ENCODE measurements around the gene CASP2.
A peak's percentile ranks its signal among the peaks of the same experiment; 100 is the strongest.
"Not testable (repeated sequence)": the region's sequence is repeated elsewhere in the genome, so short reads cannot be mapped to it uniquely, and the experiment has no call there.

Gene CASP2

DNA sequence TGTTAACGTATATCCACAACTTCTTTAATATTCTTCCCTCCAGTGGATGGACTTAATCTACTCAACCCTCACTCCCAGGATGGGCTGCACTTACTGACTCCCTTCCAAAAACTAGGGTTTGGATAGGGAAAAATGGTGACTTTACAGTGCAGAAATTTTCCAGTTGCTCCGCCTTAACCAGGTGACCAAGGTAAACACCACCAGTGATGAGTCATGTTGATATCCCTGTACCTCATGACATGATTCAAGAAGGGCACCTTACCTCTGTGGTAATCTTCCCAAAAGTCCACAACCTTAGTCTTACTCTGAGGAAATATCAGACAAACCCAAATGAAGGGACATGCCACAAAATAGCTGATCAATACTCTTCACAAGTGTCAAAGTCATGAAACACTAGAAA lies 28.4 kb upstream of the CASP2 start:
- H2AFZ ChIP-seq (ENCODE audit: low read length), result no peak overlapping the region
- TF ChIP-seq CTCF (IDR thresholded peaks at IDR 0.05; ENCODE audit: low read length) (no peak), EZH2 (IDR thresholded peaks at IDR 0.05; ENCODE audit: borderline replicate concordance, low read length) (no peak)
- H3K27me3 ChIP-seq (ENCODE audit: insufficient read depth, low read length), result no peaks in the 10 kb centered on the region
- H3K4me2 ChIP-seq (ENCODE audit: low read length), result no peak overlapping the region
- no peaks in the 10 kb centered on the region; the same call in 1 of the 2 replicates for H3K36me3 ChIP-seq (ENCODE audit: insufficient read depth, low read length)
- no peaks in the 10 kb centered on the region for H3F3A ChIP-seq (ENCODE audit: insufficient read depth, low read length)
- peaks cover 14% of the 10 kb centered on the region for H3K4me1 ChIP-seq (ENCODE audit: insufficient read depth, low read length, severe bottlenecking)
- H4K20me1 ChIP-seq (ENCODE audit: insufficient read depth, low read length), result no peaks in the 10 kb centered on the region
- H3K9me3 ChIP-seq (ENCODE audit: low read length), result no peaks in the 10 kb centered on the region
- H3K4me3 ChIP-seq (ENCODE audit: low read depth, low read length, poor library complexity, severe bottlenecking), result no peak overlapping the region
- H3K27ac ChIP-seq (ENCODE audit: low read depth, low read length, poor library complexity, severe bottlenecking), result no peak overlapping the region
- no peaks in the 10 kb centered on the region for H3K9me2 ChIP-seq (ENCODE audit: low read depth, low read length)
- no peaks in the 10 kb centered on the region for H3K79me2 ChIP-seq (ENCODE audit: insufficient read depth, low read length)
- H3K9ac ChIP-seq (ENCODE audit: low read length), result no peak overlapping the region

DNA sequence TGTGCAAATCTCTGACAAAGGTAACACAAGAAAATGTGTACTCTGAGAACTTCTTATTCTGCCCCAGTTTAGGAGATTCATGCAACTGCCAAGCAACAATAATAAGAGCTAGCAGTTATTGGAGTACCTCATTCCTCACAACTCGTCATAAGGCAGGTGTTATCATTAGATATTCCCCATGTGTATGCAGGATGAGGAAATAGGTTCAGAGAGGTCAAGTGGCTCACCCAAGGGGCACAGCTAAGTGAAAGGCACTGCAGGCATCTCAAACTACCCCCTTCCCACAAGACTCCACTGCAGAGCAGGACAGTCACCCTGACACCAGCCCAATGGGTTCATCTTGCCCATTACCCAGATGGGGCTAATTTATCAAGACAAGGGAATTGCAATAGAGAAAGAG lies 26.2 kb upstream of the CASP2 start:
- Histone ChIP-seq H3K9me2 (ENCODE audit: low read depth, low read length) (no peaks in the 10 kb centered on the region), H3K79me2 (ENCODE audit: insufficient read depth, low read length) (no peaks in the 10 kb centered on the region), H3K27me3 (ENCODE audit: insufficient read depth, low read length) (no peaks in the 10 kb centered on the region), H2AFZ (ENCODE audit: low read length) (no peak overlapping the region), H3K9me3 (ENCODE audit: low read length) (no peaks in the 10 kb centered on the region), H4K20me1 (ENCODE audit: insufficient read depth, low read length) (no peaks in the 10 kb centered on the region), H3K4me2 (ENCODE audit: low read length) (no peak overlapping the region), H3K36me3 (ENCODE audit: insufficient read depth, low read length) (peaks cover 17% of the 10 kb centered on the region; the same call in 1 of the 2 replicates), H3F3A (ENCODE audit: insufficient read depth, low read length) (no peaks in the 10 kb centered on the region), H3K4me3 (ENCODE audit: low read depth, low read length, poor library complexity, severe bottlenecking) (no peak overlapping the region), H3K9ac (ENCODE audit: low read length) (no peak overlapping the region), H3K27ac (ENCODE audit: low read depth, low read length, poor library complexity, severe bottlenecking) (no peak overlapping the region), H3K4me1 (ENCODE audit: insufficient read depth, low read length, severe bottlenecking) (peaks cover 16% of the 10 kb centered on the region)
- TF ChIP-seq CTCF (IDR thresholded peaks at IDR 0.05; ENCODE audit: low read length), result no peak
- no peak for TF ChIP-seq EZH2 (IDR thresholded peaks at IDR 0.05; ENCODE audit: borderline replicate concordance, low read length)

- H3K27ac ChIP-seq (ENCODE audit: low read depth, low read length, poor library complexity, severe bottlenecking), result peak within 1 kb of the TSS; percentile 5
- peaks cover 16% of the 10 kb centered on the region for H3K4me1 ChIP-seq (ENCODE audit: insufficient read depth, low read length, severe bottlenecking)
- H3F3A ChIP-seq (ENCODE audit: insufficient read depth, low read length), result no peaks in the 10 kb centered on the region
- H3K9me3 ChIP-seq (ENCODE audit: low read length), result no peaks in the 10 kb centered on the region
- peak within 1 kb of the TSS; percentile 91 for H3K4me3 ChIP-seq (ENCODE audit: low read depth, low read length, poor library complexity, severe bottlenecking)
- no peaks in the 10 kb centered on the region for H3K9me2 ChIP-seq (ENCODE audit: low read depth, low read length)
- H3K27me3 ChIP-seq (ENCODE audit: insufficient read depth, low read length), result no peaks in the 10 kb centered on the region
- TF ChIP-seq CTCF (IDR thresholded peaks at IDR 0.05; ENCODE audit: low read length) (no peak), EZH2 (IDR thresholded peaks at IDR 0.05; ENCODE audit: borderline replicate concordance, low read length) (no peak)
- H3K79me2 ChIP-seq (ENCODE audit: insufficient read depth, low read length), result no peaks in the 10 kb centered on the region
- peak within 1 kb of the TSS; percentile 81 for H3K4me2 ChIP-seq (ENCODE audit: low read length)
- no peaks in the 10 kb centered on the region for H4K20me1 ChIP-seq (ENCODE audit: insufficient read depth, low read length)
- peaks cover 33% of the 10 kb centered on the region; the same call in 1 of the 2 replicates for H3K36me3 ChIP-seq (ENCODE audit: insufficient read depth, low read length)
- peak within 1 kb of the TSS; percentile 88 for H3K9ac ChIP-seq (ENCODE audit: low read length)
- H2AFZ ChIP-seq (ENCODE audit: low read length), result peak within 1 kb of the TSS; percentile 95
These were observed 24.6 kb upstream of the CASP2 start, which contains the start of gene GSTK1 for GRCh38 chr7:143263266-143264195. TSS of gene GSTK1 (plus strand) at chr7:143263441. CDS start at chr7:143263514, 73 bp downstream.

DNA sequence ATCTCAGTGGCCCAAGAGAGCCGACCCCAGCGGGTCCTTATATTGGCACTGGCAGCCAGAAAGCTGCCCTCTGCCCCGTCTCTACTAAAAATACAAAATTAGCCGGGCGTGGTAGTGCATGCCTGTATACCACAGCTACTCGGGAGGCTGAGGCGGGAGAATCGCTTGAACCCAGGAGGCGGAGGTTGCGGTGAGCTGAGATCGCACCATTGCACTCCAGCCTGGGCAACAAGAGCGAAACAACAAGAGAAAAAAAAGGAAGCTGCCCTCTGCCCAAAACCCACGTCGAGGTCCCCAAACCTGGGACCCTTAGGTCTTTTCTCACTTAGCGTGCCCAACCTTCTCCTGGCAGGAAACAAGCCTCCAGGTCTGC lies 24.0 kb upstream of the CASP2 start:
- not testable (repeated sequence) for H4K20me1 ChIP-seq (ENCODE audit: insufficient read depth, low read length); H3K27ac ChIP-seq (ENCODE audit: low read depth, low read length, poor library complexity, severe bottlenecking); H3F3A ChIP-seq (ENCODE audit: insufficient read depth, low read length); H3K9me3 ChIP-seq (ENCODE audit: low read length); H3K27me3 ChIP-seq (ENCODE audit: insufficient read depth, low read length); H3K79me2 ChIP-seq (ENCODE audit: insufficient read depth, low read length); H3K9me2 ChIP-seq (ENCODE audit: low read depth, low read length); H2AFZ ChIP-seq (ENCODE audit: low read length)
- Histone ChIP-seq H3K4me2 (ENCODE audit: low read length) (peak overlapping the region; percentile 81), H3K4me3 (ENCODE audit: low read depth, low read length, poor library complexity, severe bottlenecking) (peak overlapping the region; percentile 91), H3K4me1 (ENCODE audit: insufficient read depth, low read length, severe bottlenecking) (peaks cover 16% of the 10 kb centered on the region), H3K9ac (ENCODE audit: low read length) (peak overlapping the region; percentile 88), H3K36me3 (ENCODE audit: insufficient read depth, low read length) (peaks cover 40% of the 10 kb centered on the region)
